Endothelial cell of umbilical vein (primary cell): ENCODE results near the gene DDX27. TPM values are rescaled to one million over a fixed set of nuclear protein-coding genes. Genes with fewer than 3 reads are reported as not detected.

Experiments
- BruUV-seq: library from RNA; stranded (reverse); fragments of 400-500 nt; replicated peaks from 2 replicates; lab custom pipeline; 2021; lab: Mats Ljungman, UMichigan
- CTCF ChIA-PET: fragments of 300-600, 350-600 bp; sonication (Branson Sonifier 250); formaldehyde crosslinking; loops from one replicate; lab custom pipeline; 2021; ENCODE audit warnings: antibody characterized with exemption, inconsistent platforms; lab: Charles Lee
- POLR2A ChIA-PET: fragments of 300-600, 350-600 bp; sonication (Branson Sonifier 250); formaldehyde crosslinking; loops from one replicate; lab custom pipeline; 2021; ENCODE audit warnings: antibody characterized with exemption, inconsistent platforms; lab: Charles Lee
- DNase-seq: peaks from one replicate; pipeline ENCODE4 v3.0.0-alpha.2; 2011; ENCODE audit warnings: low read depth, low spot score
- FAIRE-seq: peaks from 2 replicates; lab custom pipeline; 2011; peaks lifted over from hg19 to GRCh38; lab: Jason Lieb, UNC
- H2AFZ ChIP-seq: 2 replicates; pipeline ENCODE4 v1.6.0; 2012; ENCODE audit warnings: low read depth, low read length, control low read depth, inconsistent platforms
- H3K27ac ChIP-seq: 2 replicates; pipeline ENCODE4 v1.5.1; 2011; ENCODE audit warnings: low read depth, mild to moderate bottlenecking, control low read depth, low read length, moderate library complexity; ENCODE audit not compliant: insufficient read depth
- H3K27me3 ChIP-seq, 2 experiments: 2 replicates each; pipeline versions ENCODE4 v1.6.0 to v1.6.1; 2011; ENCODE audit warnings: low read length in 2 of 2, mixed read lengths in 1 of 2; ENCODE audit not compliant: control insufficient read depth in 2 of 2, insufficient read depth in 2 of 2
- H3K36me3 ChIP-seq, 2 experiments: 2 replicates in 1 of 2; 3 replicates in 1 of 2; pipeline ENCODE4 v1.5.1; 2011; ENCODE audit warnings: low read length in 2 of 2, mild to moderate bottlenecking in 1 of 2, moderate library complexity in 1 of 2; ENCODE audit not compliant: control insufficient read depth in 2 of 2, insufficient read depth in 2 of 2; ENCODE audit errors: extremely low read depth in 1 of 2
- H3K4me1 ChIP-seq: 3 replicates; pipeline ENCODE4 v1.5.1; 2011; ENCODE audit warnings: mild to moderate bottlenecking, low read length; ENCODE audit not compliant: control insufficient read depth, insufficient read depth; ENCODE audit errors: extremely low read depth
- H3K4me2 ChIP-seq: 2 replicates; pipeline ENCODE4 v1.6.1; 2011; ENCODE audit warnings: low read length, control low read depth, mixed read lengths; ENCODE audit not compliant: insufficient read depth
- H3K4me3 ChIP-seq, 3 experiments: fragments of 200-600 bp in 1 of 3; sonication (generic), shearing (Covaris generic) in 1 of 3; replicated peaks in 1 of 3; 2 replicates each; pipeline ENCODE4 v1.5.1; 2011 to 2016; ENCODE audit warnings: control low read depth in 3 of 3, low read length in 3 of 3, mild to moderate bottlenecking in 2 of 3, inconsistent platforms in 1 of 3, low read depth in 1 of 3, moderate library complexity in 1 of 3; ENCODE audit not compliant: insufficient read depth in 1 of 3
- H3K79me2 ChIP-seq: 2 replicates; pipeline ENCODE4 v1.6.0; 2012; ENCODE audit warnings: low read length, inconsistent platforms; ENCODE audit not compliant: control insufficient read depth, insufficient read depth
- H3K9ac ChIP-seq: replicated peaks from 2 replicates; pipeline ENCODE3; 2011; ENCODE audit warnings: low read length, control low read depth; ENCODE audit not compliant: insufficient read depth; ENCODE audit errors: extremely low read depth
- H3K9me1 ChIP-seq: replicated peaks from 3 replicates; pipeline ENCODE4 v1.6.0; 2011; ENCODE audit warnings: mild to moderate bottlenecking, low read length; ENCODE audit not compliant: control insufficient read depth, insufficient read depth; ENCODE audit errors: extremely low read depth
- H3K9me3 ChIP-seq: replicated peaks from 2 replicates; pipeline ENCODE4 v1.5.1; 2012; ENCODE audit warnings: low read length, inconsistent platforms; ENCODE audit not compliant: control insufficient read depth, insufficient read depth
- H4K20me1 ChIP-seq: replicated peaks from 2 replicates; pipeline ENCODE3; 2011; ENCODE audit warnings: mild to moderate bottlenecking, low read length; ENCODE audit not compliant: control insufficient read depth, insufficient read depth; ENCODE audit errors: extremely low read depth
- CTCF ChIP-seq, 2 donors: IDR thresholded peaks; 1 replicate in 1 of 2; 2 replicates in 1 of 2; pipeline ENCODE4 v1.5.1; 2011; ENCODE audit warnings: low read length in 2 of 2, mild to moderate bottlenecking in 2 of 2, moderate library complexity in 2 of 2, control low read depth in 1 of 2, inconsistent platforms in 1 of 2, low read depth in 1 of 2; ENCODE audit not compliant: insufficient read depth in 1 of 2; ENCODE audit errors: extremely low read depth in 1 of 2
- EZH2 ChIP-seq: IDR thresholded peaks from 2 replicates; pipeline ENCODE4 v1.6.1; 2012; ENCODE audit warnings: borderline replicate concordance, low read depth, mild to moderate bottlenecking, moderate library complexity, low read length, inconsistent platforms; ENCODE audit not compliant: severe bottlenecking
- FOS ChIP-seq: IDR thresholded peaks from 2 replicates; pipeline ENCODE4 v1.6.1; 2011; ENCODE audit warnings: mild to moderate bottlenecking, low read length, moderate library complexity, borderline replicate concordance; ENCODE audit not compliant: insufficient read depth
- GATA2 ChIP-seq: IDR thresholded peaks from 2 replicates; pipeline ENCODE4 v1.7.0; 2011; ENCODE audit warnings: low read depth, mild to moderate bottlenecking, moderate library complexity, mixed read lengths, low read length; ENCODE audit not compliant: insufficient read length, insufficient read depth
- JUN ChIP-seq: IDR thresholded peaks from 2 replicates; pipeline ENCODE4 v1.6.1; 2011; ENCODE audit warnings: borderline replicate concordance, low read depth; ENCODE audit not compliant: insufficient read length, insufficient read depth
- MAX ChIP-seq: IDR thresholded peaks from 2 replicates; pipeline ENCODE4 v1.6.1; 2011; ENCODE audit not compliant: insufficient read depth, insufficient read length
- MYC ChIP-seq: IDR thresholded peaks from one replicate; pipeline ENCODE4 v1.6.1; 2011; ENCODE audit warnings: mild to moderate bottlenecking, low read depth, low read length
- POLR2A ChIP-seq: IDR thresholded peaks from 2 replicates; pipeline ENCODE4 v1.6.1; 2012; ENCODE audit warnings: low read depth, mild to moderate bottlenecking, control low read depth, low read length
- POLR2AphosphoS5 ChIP-seq: IDR thresholded peaks from 2 replicates; pipeline ENCODE4 v1.6.1; 2012; ENCODE audit warnings: low read depth, mild to moderate bottlenecking, control low read depth, low read length, moderate library complexity; ENCODE audit not compliant: insufficient read depth
- dilution Hi-C: fragments of 300-500 bp; cut with MboI; formaldehyde crosslinking; loops from one replicate; pipeline ENCODE4 v1.15.0; 2019; ENCODE audit warnings: low sequenced_read_pairs; ENCODE audit not compliant: extremely low pct_ligation_motif_present
- intact Hi-C: fragments of 100-400 bp; cut with micrococcal nuclease; formaldehyde crosslinking; loops from one replicate; pipeline ENCODE4 v1.10.0; 2022
- polyA plus RNA-seq, 4 experiments: library from polyadenylated mRNA; depleted of rRNA in 3 of 4; stranded (reverse) in 3 of 4; unstranded in 1 of 4; fragments of >200 nt; gene quantifications; 2 replicates each; pipeline versions ENCODE4 v1.2.1 to v1.2.3, GENCODE V29; 2011 to 2012; ENCODE audit warnings: missing spikeins in 1 of 4
- total RNA-seq: library from RNA; stranded (reverse); gene quantifications from 2 replicates; pipeline ENCODE4 v1.2.3, GENCODE V29; 2021

Gene DDX27
- total and polyA plus RNA-seq, 2 donors (not counting 3 experiments of a cell fraction or from before 2014, with no cell fraction given) = 24.0 to 25.7 TPM

DNA sequence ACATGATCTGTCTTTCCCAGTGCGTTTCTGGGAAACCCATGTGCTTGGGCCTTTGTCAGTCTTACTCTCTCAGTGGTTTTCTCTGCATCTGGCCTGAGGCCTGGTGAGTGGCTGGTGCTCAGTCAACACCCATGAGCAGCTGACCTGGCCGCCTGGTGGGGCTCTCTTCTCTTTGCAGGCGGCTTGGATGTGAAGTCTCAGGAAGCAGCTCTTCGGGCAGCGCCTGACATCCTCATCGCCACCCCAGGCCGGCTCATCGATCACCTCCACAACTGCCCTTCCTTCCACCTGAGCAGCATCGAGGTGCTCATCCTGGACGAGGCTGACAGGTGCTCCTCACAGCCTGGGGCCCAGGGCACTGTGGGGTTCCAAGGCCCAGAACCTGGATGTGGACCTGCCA lies 10.8 kb downstream of the DDX27 start:
- Histone ChIP-seq H3K4me3 (no peak overlapping the region), H3K9me3 (no peaks in the 10 kb centered on the region), H3K36me3 (peaks cover 10 to 45% of the 10 kb centered on the region in 2 experiments), H3K9ac (no peak overlapping the region), H3K9me1 (no peaks in the 10 kb centered on the region), H3K4me1 (no peaks in the 10 kb centered on the region), H3K27me3 (no peaks in the 10 kb centered on the region), H3K27ac (no peak overlapping the region), H3K79me2 (no peaks in the 10 kb centered on the region), H3K4me2 (no peak overlapping the region), H2AFZ (no peak overlapping the region), H4K20me1 (no peaks in the 10 kb centered on the region)
- ChIA-PET CTCF (interaction anchor here (2.0 kb wide), 1 partner anchor 16 kb away, joined by 9 read pairs; no protein-coding TSS in a partner anchor), POLR2A (no interaction called here)
- dilution Hi-C loops (no loop called here), intact Hi-C loops (no loop called here)
- DNase-seq (no peak), FAIRE-seq (no peak)
- TF ChIP-seq MAX (no peak), POLR2A (no peak), MYC (no peak), FOS (no peak), POLR2AphosphoS5 (no peak), CTCF (IDR thresholded peaks at IDR 0.05; ENCODE audit: extremely low read depth in 1 of 2, insufficient read depth in 1 of 2, low read depth in 1 of 2, low read length in 2 of 2) (no peak), GATA2 (no peak), JUN (no peak), EZH2 (no peak)
- BruUV-seq = no TSS peak
